ENCODE data around the gene MORN1.

- TF ChIP-seq CTCF (IDR thresholded peaks at IDR 0.05; ENCODE audit: low read depth, low read length, poor library complexity, severe bottlenecking) = no peak
- TF ChIP-seq EZH2phosphoT487 (IDR thresholded peaks at IDR 0.05; ENCODE audit: borderline replicate concordance, low read length) = no peak
Observed at GRCh38 chr1:2416403-2416802, 25.0 kb upstream of the MORN1 start.
